HG03558 (cell line): ENCODE measurements around the gene DISP1.
A peak's percentile ranks its signal among the peaks of the same experiment; 100 is the strongest.

ENCODE experiments used
- ATAC-seq: cut with Tn5 transposase; IDR thresholded peaks from one replicate; pipeline ENCODE4 v1.9.1; 2021; ENCODE audit warnings: moderate number of reproducible peaks; ENCODE audit not compliant: unreplicated experiment; ENCODE audit errors: extremely low read depth

Gene DISP1

GRCh38 chr1:222814536-222815439 is at the start of gene DISP1:
Gene DISP1, plus strand, starts transcription at chr1:222815039. Its CDS starts 127,785 bp downstream, at chr1:222942824.
- ATAC-seq = peak; percentile 62

- no peak for ATAC-seq
Measured at GRCh38 chr1:222767152-222767571, 47.7 kb upstream of the DISP1 start.

- no peak for ATAC-seq
Measured at GRCh38 chr1:222768592-222768991, 46.2 kb upstream of the DISP1 start.

GRCh38 chr1:222769181-222769580 is 45.7 kb upstream of the DISP1 start:
- ATAC-seq = no peak

GRCh38 chr1:222769971-222770620 is 44.7 kb upstream of the DISP1 start:
- no peak for ATAC-seq

GRCh38 chr1:222772996-222773379 is 41.9 kb upstream of the DISP1 start:
- peak; percentile 67 for ATAC-seq

- ATAC-seq = no peak
Measured at GRCh38 chr1:222777463-222777862, 37.4 kb upstream of the DISP1 start.

- no peak for ATAC-seq
Measured at GRCh38 chr1:222777977-222778376, 36.9 kb upstream of the DISP1 start.

GRCh38 chr1:222781251-222781650 is 33.6 kb upstream of the DISP1 start:
- ATAC-seq = peak; percentile 49

- ATAC-seq = no peak
Measured at GRCh38 chr1:222783051-222783450, 31.8 kb upstream of the DISP1 start.

- ATAC-seq = no peak
Measured at GRCh38 chr1:222784371-222784770, 30.5 kb upstream of the DISP1 start.

- no peak for ATAC-seq
Measured at GRCh38 chr1:222784916-222785315, 29.9 kb upstream of the DISP1 start.

- no peak for ATAC-seq
Measured at GRCh38 chr1:222785529-222785928, 29.3 kb upstream of the DISP1 start.

GRCh38 chr1:222786121-222786520 is 28.7 kb upstream of the DISP1 start:
- no peak for ATAC-seq

- ATAC-seq = no peak
Measured at GRCh38 chr1:222787729-222788128, 27.1 kb upstream of the DISP1 start.

- ATAC-seq = no peak
Measured at GRCh38 chr1:222788402-222789156, 26.3 kb upstream of the DISP1 start.

GRCh38 chr1:222790115-222790514 is 24.7 kb upstream of the DISP1 start:
- no peak for ATAC-seq

- ATAC-seq = no peak
Measured at GRCh38 chr1:222790520-222790919, 24.3 kb upstream of the DISP1 start.

GRCh38 chr1:222791006-222791710 is 23.7 kb upstream of the DISP1 start:
- no peak for ATAC-seq

- no peak for ATAC-seq
Measured at GRCh38 chr1:222792744-222793143, 22.1 kb upstream of the DISP1 start.
